HuH-7 (cell line): ENCODE results near the gene SEC11C.

Experiments
- DNase-seq: peaks from one replicate; pipeline ENCODE4 v3.0.0; 2011; ENCODE audit warnings: low spot score

The SEC11C gene

GRCh38 chr18:59144483-59144882 is 4.8 kb downstream of the SEC11C start:
- no peak for DNase-seq

GRCh38 chr18:59145055-59145454 is 5.4 kb downstream of the SEC11C start:
- DNase-seq, result no peak

GRCh38 chr18:59148192-59148591 is 8.5 kb downstream of the SEC11C start:
- no peak for DNase-seq

- DNase-seq, result no peak
Observed at GRCh38 chr18:59149007-59149406, 9.3 kb downstream of the SEC11C start.

- no peak for DNase-seq
Observed at GRCh38 chr18:59149416-59149815, 9.7 kb downstream of the SEC11C start.

- DNase-seq, result no peak
Observed at GRCh38 chr18:59150236-59150635, 10.6 kb downstream of the SEC11C start.

GRCh38 chr18:59155153-59155552 is 15.5 kb downstream of the SEC11C start:
- no peak for DNase-seq

- no peak for DNase-seq
Observed at GRCh38 chr18:59156316-59156715, 16.6 kb downstream of the SEC11C start.

GRCh38 chr18:59159265-59159664 is 19.6 kb downstream of the SEC11C start:
- DNase-seq, result no peak

- no peak for DNase-seq
Observed at GRCh38 chr18:59159986-59160385, 20.3 kb downstream of the SEC11C start.

- DNase-seq, result no peak
Observed at GRCh38 chr18:59172664-59173249, 33.1 kb downstream of the SEC11C start.

GRCh38 chr18:59177485-59177884 is 37.8 kb downstream of the SEC11C start:
- no peak for DNase-seq

- no peak for DNase-seq
Observed at GRCh38 chr18:59180150-59180845, 40.6 kb downstream of the SEC11C start.

GRCh38 chr18:59182673-59183072 is 43.0 kb downstream of the SEC11C start:
- DNase-seq, result no peak

GRCh38 chr18:59189008-59189407 is 49.3 kb downstream of the SEC11C start:
- no peak for DNase-seq

- no peak for DNase-seq
Observed at GRCh38 chr18:59189746-59190145, 50.1 kb downstream of the SEC11C start.

- DNase-seq, result no peak
Observed at GRCh38 chr18:59196161-59196725, 56.6 kb downstream of the SEC11C start.

GRCh38 chr18:59197636-59198035 is 58.0 kb downstream of the SEC11C start:
- DNase-seq, result no peak

GRCh38 chr18:59198215-59198614 is 58.5 kb downstream of the SEC11C start:
- DNase-seq, result no peak

- DNase-seq, result no peak
Observed at GRCh38 chr18:59200787-59201186, 61.1 kb downstream of the SEC11C start.

- DNase-seq, result no peak
Observed at GRCh38 chr18:59202258-59202820, 62.7 kb downstream of the SEC11C start.

GRCh38 chr18:59207506-59207905 is 67.8 kb downstream of the SEC11C start:
- DNase-seq, result no peak
